GM19023 (cell line): ENCODE measurements around the gene BANP.
"Not testable (repeated sequence)": the region's sequence is repeated elsewhere in the genome, so short reads cannot be mapped to it uniquely, and the experiment has no call there.

Source experiments
- ATAC-seq: cut with Tn5 transposase; IDR thresholded peaks from one replicate; pipeline ENCODE4 v1.9.1; 2021; ENCODE audit warnings: mild to moderate bottlenecking, moderate library complexity; ENCODE audit not compliant: unreplicated experiment

Gene BANP

DNA sequence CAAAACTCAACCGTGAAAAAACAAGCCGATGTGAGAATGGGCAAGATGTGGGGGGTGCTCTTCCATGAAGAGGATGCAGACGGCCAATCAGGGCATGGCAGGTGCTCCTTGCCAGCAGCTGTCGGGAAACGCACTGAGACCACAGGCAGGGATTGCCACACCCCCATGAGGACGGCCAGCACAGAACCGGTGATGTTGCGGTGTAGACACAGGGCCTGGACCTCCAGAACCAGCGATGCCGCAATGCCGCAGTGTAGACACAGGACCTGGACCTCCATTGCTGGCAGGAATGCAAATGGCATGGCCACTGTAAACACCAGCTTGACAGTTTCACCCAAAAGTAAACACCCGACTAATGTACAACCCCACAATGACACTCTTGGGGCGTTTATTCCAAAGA is 164.9 kb downstream of the BANP start:
- ATAC-seq, result no peak

- ATAC-seq, result no peak
These were observed 166.2 kb downstream of the BANP start for GRCh38 chr16:88117476-88117868.

- ATAC-seq, result no peak
These were observed 167.1 kb downstream of the BANP start for GRCh38 chr16:88118376-88118775.

DNA sequence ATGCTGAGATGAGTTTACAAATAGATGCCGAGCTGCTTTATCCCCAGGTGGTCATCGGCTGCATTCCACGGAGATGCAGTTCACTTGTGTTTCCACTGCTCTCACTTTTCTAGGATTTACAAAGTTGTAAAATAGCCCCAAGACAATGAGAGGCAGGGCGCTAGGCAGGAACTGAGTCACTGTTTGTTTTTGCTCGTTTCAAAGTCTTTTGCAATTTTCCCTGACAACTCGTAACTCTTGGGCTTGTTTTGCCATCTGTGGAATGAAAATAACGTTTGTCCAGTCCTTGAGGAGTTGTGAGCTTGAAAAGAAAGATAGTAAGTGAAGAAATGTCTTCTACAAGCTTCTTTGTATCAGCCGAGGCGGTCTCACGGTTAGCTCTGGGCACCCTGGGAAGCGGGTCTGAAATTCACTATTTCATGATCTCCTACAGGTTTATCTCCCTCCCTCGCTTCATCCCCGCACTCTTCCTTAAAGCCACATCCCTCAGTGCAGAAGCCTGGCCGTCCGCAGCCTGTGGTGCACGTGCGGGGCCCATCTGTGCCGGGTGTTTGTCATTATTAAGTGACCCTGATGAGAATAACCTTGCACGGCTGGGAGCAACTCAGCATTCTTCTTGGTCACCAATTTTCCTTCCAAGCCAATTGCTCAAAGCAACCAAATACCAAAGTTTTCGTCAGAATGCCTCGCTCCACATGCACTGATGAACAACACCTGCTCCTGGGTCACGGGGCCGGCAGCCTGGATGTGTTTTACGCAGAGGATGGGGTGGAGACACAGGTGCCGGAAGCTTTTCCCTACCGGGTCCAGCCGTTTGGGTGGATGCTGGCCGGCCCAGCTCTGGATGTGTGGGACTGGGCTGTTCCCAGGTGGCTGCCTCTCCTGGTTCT is 167.9 kb downstream of the BANP start:
- not testable (repeated sequence) for ATAC-seq

- not testable (repeated sequence) for ATAC-seq
These were observed 168.9 kb downstream of the BANP start for GRCh38 chr16:88119881-88120751.

DNA sequence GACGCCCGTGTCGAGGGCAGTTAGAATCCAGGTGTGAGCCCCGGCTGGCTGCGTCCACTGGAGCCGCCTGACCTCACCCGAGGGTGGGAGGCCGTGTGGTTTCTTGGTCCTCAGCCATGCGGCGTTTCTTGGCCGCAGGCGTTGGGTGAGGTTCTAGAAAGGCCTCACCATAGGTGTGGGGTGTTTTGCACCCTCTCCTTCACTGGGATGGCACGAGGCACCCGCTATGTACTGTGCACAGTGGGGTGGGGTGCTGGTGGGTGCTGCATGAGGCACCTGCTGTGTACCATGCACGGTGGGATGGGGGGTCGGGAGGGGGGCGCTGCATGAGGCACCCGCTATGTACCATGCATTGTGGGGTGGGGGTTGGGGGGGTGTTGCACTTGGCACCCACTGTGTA is 169.6 kb downstream of the BANP start:
- no peak for ATAC-seq

GRCh38 chr16:88121391-88121790 is 170.2 kb downstream of the BANP start:
- ATAC-seq, result not testable (repeated sequence)

DNA sequence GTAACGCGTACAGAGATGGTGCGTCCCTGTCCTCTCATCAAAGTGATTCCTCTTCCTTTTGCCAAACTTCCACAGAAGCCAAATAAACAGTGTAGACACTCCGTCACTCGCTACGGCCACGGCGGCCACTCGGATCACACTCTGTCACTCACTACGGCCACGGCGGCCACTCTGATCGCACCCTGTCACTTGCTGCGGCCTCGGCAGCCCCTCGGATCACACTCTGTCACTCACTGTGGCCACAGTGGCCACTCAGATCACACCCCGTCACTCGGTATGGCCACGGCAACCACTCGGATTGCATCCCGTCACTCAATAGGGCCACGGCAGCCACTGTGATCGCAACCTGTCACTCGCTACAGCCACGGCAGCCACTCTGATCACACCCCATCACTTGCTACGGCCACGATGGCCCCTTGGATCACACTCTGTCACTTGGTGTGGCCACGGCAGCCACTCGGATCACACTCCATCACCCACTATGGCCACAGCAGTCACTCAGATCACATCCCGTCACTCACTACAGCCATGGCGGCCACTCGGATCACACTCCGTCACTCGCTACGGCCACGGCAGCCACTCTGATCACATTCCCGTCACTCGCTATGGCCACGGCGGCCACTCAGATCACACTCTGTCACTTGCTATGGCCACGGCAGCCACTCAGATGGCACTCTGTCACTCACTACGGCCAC is 170.8 kb downstream of the BANP start:
- no peak for ATAC-seq
